HCT116 (cell line): ENCODE results near the gene AARSD1. TPM values are rescaled to one million over a fixed set of nuclear protein-coding genes. Genes with fewer than 3 reads are reported as not detected.

ENCODE experiments used
- ATAC-seq: fragments of 200-7000 bp; cut with Tn5 transposase; 2 replicates; pipeline ENCODE4 v1.9.1; 2020; ENCODE audit warnings: mild to moderate bottlenecking, moderate library complexity
- BruUV-seq: library from RNA; stranded (reverse); fragments of 400-500 nt; replicated peaks from 2 replicates; lab custom pipeline; 2021; lab: Mats Ljungman, UMichigan
- CTCF ChIA-PET: fragments of 300-600 bp; sonication (Branson Sonifier 250); formaldehyde crosslinking; loops from one replicate; lab custom pipeline; 2021; ENCODE audit warnings: antibody characterized with exemption; lab: Charles Lee
- POLR2A ChIA-PET: fragments of 300-600, 350-600 bp; sonication (Branson Sonifier 250); formaldehyde crosslinking; loops from one replicate; lab custom pipeline; 2021; ENCODE audit warnings: antibody characterized with exemption; lab: Charles Lee
- RAD21 ChIA-PET, 2 experiments: fragments of 300-600 bp; sonication (Branson Sonifier 250); formaldehyde crosslinking; loops; one replicate each; lab custom pipeline; 2023; ENCODE audit warnings: low total read pairs in 2 of 2; ENCODE audit not compliant: uncharacterized antibody in 2 of 2, unreplicated experiment in 2 of 2, low non-redundant PET in 1 of 2; lab: Charles Lee
- DNase-seq: peaks from one replicate; pipeline ENCODE4 v3.0.0-alpha.2; 2010; ENCODE audit warnings: low read depth, low spot score
- H2AFZ ChIP-seq: fragments of 200-600 bp; shearing (Covaris generic), sonication (generic); 2 replicates; pipeline ENCODE4 v1.6.1; 2017; ENCODE audit warnings: low read depth, mixed run types, mixed read lengths, antibody characterized with exemption, low read length; ENCODE audit not compliant: poor library complexity, severe bottlenecking
- H3K27ac ChIP-seq: 2 replicates; pipeline ENCODE4 v1.5.1; 2012; ENCODE audit warnings: low read depth, low read length
- H3K27me3 ChIP-seq: fragments of 200-600 bp; sonication (generic); 2 replicates; pipeline ENCODE4 v1.6.1; 2016; ENCODE audit warnings: mixed run types, low read length, mixed read lengths; ENCODE audit not compliant: insufficient read depth
- H3K36me3 ChIP-seq, 2 experiments: fragments of 200-500 bp in 1 of 2; fragments of 200-600 bp in 1 of 2; sonication (Bioruptor generic) in 1 of 2; sonication (generic) in 1 of 2; 2 replicates each; pipeline versions ENCODE4 v1.5.1 to v1.6.1; 2014 to 2016; ENCODE audit warnings: low read length in 2 of 2, inconsistent platforms in 1 of 2, mixed read lengths in 1 of 2, mixed run types in 1 of 2; ENCODE audit not compliant: insufficient read depth in 2 of 2, control insufficient read depth in 1 of 2
- H3K4me1 ChIP-seq, 2 experiments: fragments of 200-600 bp in 1 of 2; sonication (generic) in 1 of 2; 2 replicates each; pipeline versions ENCODE4 v1.5.1 to v1.6.1; 2012 to 2017; ENCODE audit warnings: low read length in 2 of 2, inconsistent platforms in 1 of 2, mild to moderate bottlenecking in 1 of 2, mixed read lengths in 1 of 2, mixed run types in 1 of 2, moderate library complexity in 1 of 2; ENCODE audit not compliant: insufficient read depth in 2 of 2, control insufficient read depth in 1 of 2
- H3K4me2 ChIP-seq: fragments of 200-600 bp; sonication (generic); 2 replicates; pipeline ENCODE4 v1.6.1; 2017; ENCODE audit warnings: mixed run types, low read length, mixed read lengths
- H3K4me3 ChIP-seq, 2 experiments: fragments of 200-600 bp in 1 of 2; sonication (generic) in 1 of 2; replicated peaks in 1 of 2; 2 replicates each; pipeline ENCODE4 v1.5.1; 2011 to 2016; ENCODE audit warnings: low read length in 2 of 2, control low read depth in 1 of 2, low read depth in 1 of 2, mild to moderate bottlenecking in 1 of 2, mixed read lengths in 1 of 2, mixed run types in 1 of 2
- H3K79me2 ChIP-seq: fragments of 200-600 bp; sonication (generic); 2 replicates; pipeline ENCODE4 v1.6.1; 2017; ENCODE audit warnings: mild to moderate bottlenecking, mixed run types, low read length, moderate library complexity, mixed read lengths; ENCODE audit not compliant: insufficient read depth
- H3K9ac ChIP-seq: fragments of 200-600 bp; sonication (generic); 2 replicates; pipeline ENCODE4 v1.6.1; 2016; ENCODE audit warnings: low read length, mixed read lengths
- H3K9me2 ChIP-seq: fragments of 200-600 bp; sonication (generic), shearing (Covaris generic); 2 replicates; pipeline ENCODE4 v1.6.1; 2017; ENCODE audit warnings: mixed run types, mild to moderate bottlenecking, moderate library complexity; ENCODE audit not compliant: insufficient read depth
- H3K9me3 ChIP-seq, 2 experiments: fragments of 200-500 bp in 1 of 2; fragments of 200-600 bp in 1 of 2; sonication (Bioruptor generic) in 1 of 2; sonication (generic) in 1 of 2; 2 replicates each; pipeline ENCODE4 v1.6.1; 2014 to 2017; ENCODE audit warnings: low read length in 2 of 2, mixed read lengths in 2 of 2, inconsistent platforms in 1 of 2, low read depth in 1 of 2, mild to moderate bottlenecking in 1 of 2, mixed run types in 1 of 2, moderate library complexity in 1 of 2; ENCODE audit not compliant: control insufficient read depth in 1 of 2, insufficient read depth in 1 of 2
- H4K20me1 ChIP-seq: fragments of 200-600 bp; sonication (generic), shearing (Covaris generic); 2 replicates; pipeline ENCODE4 v1.6.1; 2017; ENCODE audit warnings: mixed run types, mild to moderate bottlenecking, moderate library complexity; ENCODE audit not compliant: insufficient read depth
- CBX3 ChIP-seq: IDR thresholded peaks from 2 replicates; pipeline ENCODE4 v1.6.1; 2012; ENCODE audit warnings: low read depth
- CEBPB ChIP-seq: IDR thresholded peaks from 2 replicates; pipeline ENCODE4 v1.6.1; 2012; ENCODE audit warnings: low read depth
- EZH2 ChIP-seq: fragments of 200-600 bp; sonication (generic); IDR thresholded peaks from 2 replicates; pipeline ENCODE4 v1.6.1; 2017; ENCODE audit warnings: antibody characterized with exemption, mixed run types
- EZH2phosphoT487 ChIP-seq: fragments of 200-600 bp; IDR thresholded peaks from 2 replicates; pipeline ENCODE4 v1.6.1; 2018; ENCODE audit warnings: antibody characterized with exemption, borderline replicate concordance
- FOSL1 ChIP-seq: IDR thresholded peaks from 2 replicates; pipeline ENCODE4 v1.6.1; 2012; ENCODE audit warnings: low read depth
- RAD21 ChIP-seq: IDR thresholded peaks from 2 replicates; pipeline ENCODE4 v1.6.1; 2012; ENCODE audit warnings: low read depth, mild to moderate bottlenecking
- YY1 ChIP-seq: IDR thresholded peaks from 2 replicates; pipeline ENCODE4 v1.6.1; 2011; ENCODE audit warnings: low read length, low read depth, moderate library complexity, mild to moderate bottlenecking; ENCODE audit not compliant: insufficient replicate concordance; ENCODE audit errors: extremely low read depth
- ZFX ChIP-seq: fragments of 450-650 bp; IDR thresholded peaks from 2 replicates; pipeline ENCODE4 v1.6.1; 2017
- intact Hi-C: fragments of 100-400 bp; cut with micrococcal nuclease; formaldehyde crosslinking; loops from 2 replicates; pipeline ENCODE4 v1.10.0; 2022
- total RNA-seq: library from RNA; stranded (reverse); gene quantifications from one replicate; pipeline ENCODE4 v1.2.1, GENCODE V29; 2021; ENCODE audit not compliant: unreplicated experiment
- TF ChIP-seq, protein P1 (sequence below), 3 experiments: fragments of 200-600 bp in 1 of 3; sonication (generic) in 1 of 3; IDR thresholded peaks in 2 of 3; conservative IDR thresholded peaks in 1 of 3; 2 replicates each; pipeline ENCODE4 v1.5.1; 2012 to 2017; ENCODE audit warnings: low read depth in 2 of 3, low read length in 2 of 3, antibody characterized with exemption in 1 of 3, borderline replicate concordance in 1 of 3, control low read depth in 1 of 3, mild to moderate bottlenecking in 1 of 3, mixed read lengths in 1 of 3, mixed run types in 1 of 3, moderate library complexity in 1 of 3; ENCODE audit not compliant: insufficient read depth in 1 of 3

AARSD1 gene
- total RNA-seq, 1 experiment from 2014 or later = 65.9 TPM

DNA sequence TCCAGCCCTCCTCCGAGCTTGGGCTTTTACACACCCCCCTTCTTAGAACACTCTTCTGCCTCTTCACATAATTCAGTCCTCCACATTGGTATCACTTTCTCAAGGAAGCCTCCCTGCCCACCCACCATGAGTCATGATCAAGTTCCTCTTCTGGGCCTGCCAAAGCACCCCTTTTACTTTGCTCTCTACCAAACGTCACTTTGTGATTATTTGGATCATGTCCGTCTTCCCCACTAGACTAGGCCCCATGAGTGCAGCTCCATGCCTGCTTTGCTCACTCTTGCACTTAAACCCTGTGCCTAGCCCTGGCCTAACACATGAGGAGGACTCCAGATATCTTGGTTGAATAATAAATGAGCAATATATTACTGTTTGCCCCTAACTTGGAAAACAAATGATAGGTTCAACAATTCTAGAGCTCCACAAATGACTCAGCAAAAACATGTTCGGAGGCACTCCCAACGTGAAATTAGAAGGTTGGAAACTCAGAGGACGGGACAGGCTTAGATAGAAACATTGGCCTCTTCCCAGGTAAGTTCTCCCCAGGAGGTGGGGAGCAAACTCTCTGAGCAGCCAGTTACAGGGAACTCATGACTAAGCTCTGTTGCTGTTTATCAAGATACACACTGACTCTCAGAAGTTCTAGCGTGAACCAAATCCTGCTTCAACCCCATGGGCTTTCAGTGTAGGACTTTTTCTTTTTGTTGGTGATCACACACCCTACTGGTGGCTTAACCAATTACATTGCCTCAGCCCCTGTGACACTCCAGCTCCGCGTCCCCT, 35.3 kb downstream of the AARSD1 start:
- CTCF ChIA-PET = interaction anchor here (0.9 to 2.6 kb wide), 6 partner anchors 9 to 351 kb away, joined by 3 to 15 read pairs (median 5); partner anchors contain the start of gene PSMC3IP
- Histone ChIP-seq H2AFZ (peak overlapping the region; percentile 94), H3K27ac (no peak overlapping the region; the same call in 1 of the 2 replicates), H3K36me3 (no peaks in the 10 kb centered on the region), H3K9me3 (no peaks in the 10 kb centered on the region), H3K4me1 (peaks cover 0 to 10% of the 10 kb centered on the region in 2 experiments; a peak in 2 of 4 replicates)
- peak; percentile 60 for DNase-seq
- POLR2A ChIA-PET = interaction anchor here (1.1 to 1.6 kb wide), 3 partner anchors 69 to 104 kb away, joined by 3 to 7 read pairs (median 3); partner anchors contain the start of genes BECN1, PSME3 and RPL27
- intact Hi-C loops = loop anchor here (2.0 kb wide), 1 partner anchor 86 kb away; no protein-coding TSS in a partner anchor
- TF ChIP-seq FOSL1 (no peak), CBX3 (peak; percentile 35; the same call in 1 of the 2 replicates), CEBPB (no peak), RAD21 (peak; percentile 72), EZH2phosphoT487 (no peak), EZH2 (no peak), YY1 (no peak), ZFX (peak; percentile 62)
- TF ChIP-seq, protein P1, sequence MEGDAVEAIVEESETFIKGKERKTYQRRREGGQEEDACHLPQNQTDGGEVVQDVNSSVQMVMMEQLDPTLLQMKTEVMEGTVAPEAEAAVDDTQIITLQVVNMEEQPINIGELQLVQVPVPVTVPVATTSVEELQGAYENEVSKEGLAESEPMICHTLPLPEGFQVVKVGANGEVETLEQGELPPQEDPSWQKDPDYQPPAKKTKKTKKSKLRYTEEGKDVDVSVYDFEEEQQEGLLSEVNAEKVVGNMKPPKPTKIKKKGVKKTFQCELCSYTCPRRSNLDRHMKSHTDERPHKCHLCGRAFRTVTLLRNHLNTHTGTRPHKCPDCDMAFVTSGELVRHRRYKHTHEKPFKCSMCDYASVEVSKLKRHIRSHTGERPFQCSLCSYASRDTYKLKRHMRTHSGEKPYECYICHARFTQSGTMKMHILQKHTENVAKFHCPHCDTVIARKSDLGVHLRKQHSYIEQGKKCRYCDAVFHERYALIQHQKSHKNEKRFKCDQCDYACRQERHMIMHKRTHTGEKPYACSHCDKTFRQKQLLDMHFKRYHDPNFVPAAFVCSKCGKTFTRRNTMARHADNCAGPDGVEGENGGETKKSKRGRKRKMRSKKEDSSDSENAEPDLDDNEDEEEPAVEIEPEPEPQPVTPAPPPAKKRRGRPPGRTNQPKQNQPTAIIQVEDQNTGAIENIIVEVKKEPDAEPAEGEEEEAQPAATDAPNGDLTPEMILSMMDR (IDR thresholded peaks at IDR 0.05 in 2 of 3, conservative IDR thresholded peaks at IDR 0.05 in 1 of 3; ENCODE audit: borderline replicate concordance in 1 of 3, insufficient read depth in 1 of 3, low read depth in 2 of 3, low read length in 2 of 3) = peak; percentile 43 to 57 (median 50); a peak in 5 of 6 replicates
- TF ChIP-seq, all 23 proteins: peak for 4
- no peaks in the 10 kb centered on the region for H3K9me2 ChIP-seq
- RAD21 ChIA-PET = interaction anchor here (0.6 to 1.4 kb wide), 4 partner anchors 69 to 203 kb away, joined by 3 to 8 read pairs (median 4); partner anchors contain the start of gene RPL27 (in 1 of the 2)
- no peaks in the 10 kb centered on the region for H4K20me1 ChIP-seq
- ATAC-seq = peak; percentile 97
- BruUV-seq = no TSS peak
- no peaks in the 10 kb centered on the region for H3K79me2 ChIP-seq
- peak overlapping the region; percentile 34 for H3K4me2 ChIP-seq
- no peak overlapping the region for H3K4me3 ChIP-seq
- H3K27me3 ChIP-seq = no peaks in the 10 kb centered on the region
- H3K9ac ChIP-seq = no peak overlapping the region
